Measurements from ENCODE around the gene NR2C2. TPM values are rescaled to one million over a fixed set of nuclear protein-coding genes. Genes with fewer than 3 reads are reported as not detected.

Gene NR2C2
- total RNA-seq, 1 donor from 2014 or later: 57.5 TPM

GRCh38 chr3:15010664-15011063, 63.3 kb downstream of the NR2C2 start:
- TF ChIP-seq CTCF (IDR thresholded peaks at IDR 0.05; ENCODE audit: partially characterized antibody, unreplicated experiment): no peak

GRCh38 chr3:15011174-15011573, 63.8 kb downstream of the NR2C2 start:
- Mint-ChIP-seq H3K27ac (ENCODE audit: unreplicated experiment) (no peak overlapping the region), H3K4me1 (ENCODE audit: low read depth, unreplicated experiment) (no peaks in the 10 kb centered on the region), H3K9me3 (ENCODE audit: unreplicated experiment) (no peaks in the 10 kb centered on the region), H3K27me3 (ENCODE audit: unreplicated experiment) (no peaks in the 10 kb centered on the region), H3K36me3 (ENCODE audit: unreplicated experiment) (no peaks in the 10 kb centered on the region), H3K4me3 (ENCODE audit: unreplicated experiment) (no peak overlapping the region)
- no peak for TF ChIP-seq CTCF (IDR thresholded peaks at IDR 0.05; ENCODE audit: partially characterized antibody, unreplicated experiment)
- DNase-seq: no peak

More at GRCh38 chr3:15010664-15011063, 63.3 kb downstream of the NR2C2 start:
- H3K27me3 Mint-ChIP-seq (ENCODE audit: unreplicated experiment): no peaks in the 10 kb centered on the region
- H3K36me3 Mint-ChIP-seq (ENCODE audit: unreplicated experiment): no peaks in the 10 kb centered on the region
- no peak overlapping the region for H3K27ac Mint-ChIP-seq (ENCODE audit: unreplicated experiment)
- no peaks in the 10 kb centered on the region for H3K9me3 Mint-ChIP-seq (ENCODE audit: unreplicated experiment)
- DNase-seq: no peak
- H3K4me1 Mint-ChIP-seq (ENCODE audit: low read depth, unreplicated experiment): no peaks in the 10 kb centered on the region
- H3K4me3 Mint-ChIP-seq (ENCODE audit: unreplicated experiment): no peak overlapping the region

DNA sequence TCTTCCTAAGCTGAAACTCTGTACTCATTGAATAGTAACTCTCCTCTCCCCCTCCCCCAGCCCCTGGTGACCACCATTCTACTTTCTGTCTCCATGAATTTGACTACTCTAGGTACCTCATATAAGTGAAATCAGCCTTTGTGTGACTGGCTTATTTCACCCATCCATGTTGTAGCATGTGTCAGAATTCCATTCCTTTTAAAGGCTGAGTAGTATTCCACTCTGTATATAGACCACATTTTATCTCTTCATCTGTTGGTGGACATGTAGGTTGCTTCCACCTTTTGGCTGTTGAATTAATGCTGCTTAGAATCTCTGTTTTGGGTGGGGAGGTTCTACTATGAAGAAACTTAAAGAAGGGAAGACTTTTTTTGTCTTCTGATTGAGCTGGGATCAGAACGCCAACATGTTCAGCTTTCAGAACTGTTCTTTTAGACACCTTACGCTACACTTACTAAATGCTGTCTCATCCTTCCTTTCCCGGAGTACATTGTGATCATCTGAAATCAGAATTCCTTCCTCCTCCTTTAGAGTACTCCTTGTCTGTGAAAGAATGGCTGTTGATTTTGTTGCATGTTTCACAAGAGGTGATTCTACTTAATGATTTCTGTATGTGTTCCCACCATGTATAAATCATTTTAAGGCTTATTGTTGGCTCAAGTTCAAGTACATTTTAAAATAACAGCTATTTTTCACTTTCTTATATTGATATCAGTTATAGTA, 67.4 kb downstream of the NR2C2 start:
- no peaks in the 10 kb centered on the region for H3K36me3 Mint-ChIP-seq (ENCODE audit: unreplicated experiment)
- no peaks in the 10 kb centered on the region for H3K4me1 Mint-ChIP-seq (ENCODE audit: low read depth, unreplicated experiment)
- no peak overlapping the region for H3K27ac Mint-ChIP-seq (ENCODE audit: unreplicated experiment)
- H3K9me3 Mint-ChIP-seq (ENCODE audit: unreplicated experiment): no peaks in the 10 kb centered on the region
- no peak for TF ChIP-seq CTCF (IDR thresholded peaks at IDR 0.05; ENCODE audit: partially characterized antibody, unreplicated experiment)
- H3K27me3 Mint-ChIP-seq (ENCODE audit: unreplicated experiment): no peaks in the 10 kb centered on the region
- DNase-seq: no peak
- no peak overlapping the region for H3K4me3 Mint-ChIP-seq (ENCODE audit: unreplicated experiment)

- no peak for TF ChIP-seq CTCF (IDR thresholded peaks at IDR 0.05; ENCODE audit: partially characterized antibody, unreplicated experiment)
- H3K4me1 Mint-ChIP-seq (ENCODE audit: low read depth, unreplicated experiment): no peaks in the 10 kb centered on the region
- no peaks in the 10 kb centered on the region for H3K9me3 Mint-ChIP-seq (ENCODE audit: unreplicated experiment)
- no peak overlapping the region for H3K27ac Mint-ChIP-seq (ENCODE audit: unreplicated experiment)
- no peaks in the 10 kb centered on the region for H3K36me3 Mint-ChIP-seq (ENCODE audit: unreplicated experiment)
- no peak overlapping the region for H3K4me3 Mint-ChIP-seq (ENCODE audit: unreplicated experiment)
- H3K27me3 Mint-ChIP-seq (ENCODE audit: unreplicated experiment): no peaks in the 10 kb centered on the region
- no peak for DNase-seq
These were observed 68.1 kb downstream of the NR2C2 start for GRCh38 chr3:15015456-15015855.

DNA sequence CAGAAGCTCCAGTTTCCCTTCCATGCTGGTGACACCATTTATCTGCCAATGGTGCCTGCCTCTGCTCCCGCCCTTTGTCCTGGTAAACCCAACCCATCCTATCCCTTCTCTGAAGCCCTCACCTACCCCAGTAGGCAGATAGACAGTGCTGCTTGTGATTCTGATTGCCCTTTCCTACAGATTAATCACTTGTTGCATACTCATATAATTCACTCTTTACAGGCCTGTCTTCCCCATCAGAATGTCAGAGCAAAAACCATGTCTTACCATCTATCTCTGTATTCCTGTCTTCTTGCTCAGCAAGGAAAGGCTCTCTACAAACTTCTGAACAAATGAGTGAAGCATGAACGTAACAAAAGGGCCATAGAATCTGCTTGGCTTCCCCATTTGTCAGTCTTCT, 69.8 kb downstream of the NR2C2 start:
- Mint-ChIP-seq H3K27ac (ENCODE audit: unreplicated experiment) (no peak overlapping the region), H3K4me3 (ENCODE audit: unreplicated experiment) (no peak overlapping the region), H3K4me1 (ENCODE audit: low read depth, unreplicated experiment) (no peaks in the 10 kb centered on the region), H3K36me3 (ENCODE audit: unreplicated experiment) (no peaks in the 10 kb centered on the region), H3K27me3 (ENCODE audit: unreplicated experiment) (no peaks in the 10 kb centered on the region), H3K9me3 (ENCODE audit: unreplicated experiment) (no peaks in the 10 kb centered on the region)
- DNase-seq: no peak
- TF ChIP-seq CTCF (IDR thresholded peaks at IDR 0.05; ENCODE audit: partially characterized antibody, unreplicated experiment): no peak
